ENCODE results near the gene ARL5A. TPM values are rescaled to one million over a fixed set of nuclear protein-coding genes. Genes with fewer than 3 reads are reported as not detected.

Gene ARL5A
- total RNA-seq, 2 experiments from 2014 or later = 78.1 to 91.4 TPM

DNA sequence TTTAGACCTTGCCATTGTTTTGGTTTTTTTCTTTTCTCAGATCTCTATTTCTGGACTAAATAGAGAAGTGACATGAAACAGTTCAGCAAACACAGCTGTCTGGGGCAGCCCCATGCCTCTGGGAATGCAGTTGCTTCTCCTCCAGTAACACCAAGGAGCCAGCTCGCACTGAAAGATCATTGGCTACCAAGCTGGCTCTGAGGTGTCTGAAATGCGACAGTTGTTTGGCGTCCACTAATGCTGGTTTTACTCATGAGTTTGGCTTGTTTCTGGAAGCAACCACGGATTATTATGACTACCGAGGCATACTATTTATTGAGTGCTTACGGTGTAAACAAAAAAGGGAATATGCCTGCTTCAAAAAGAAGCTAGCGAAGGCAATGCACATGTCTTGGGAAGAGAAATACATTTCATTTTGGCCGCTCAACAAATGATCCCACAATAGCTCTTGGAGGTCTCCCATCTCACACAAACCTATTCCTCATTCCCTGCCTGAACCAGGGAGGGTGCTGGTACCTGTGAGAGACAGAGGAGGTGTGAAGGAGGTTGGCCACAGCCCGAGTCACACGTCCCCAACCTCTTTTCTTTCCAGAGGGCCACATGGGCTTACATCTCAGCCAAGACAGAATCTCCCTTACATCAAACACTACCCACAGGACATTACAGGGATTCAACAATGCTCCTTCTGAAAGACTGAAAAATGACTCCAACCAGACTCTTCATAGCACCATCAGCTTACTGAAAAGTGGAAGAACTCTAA, 56.4 kb downstream of the ARL5A start:
- TF ChIP-seq, protein P1, sequence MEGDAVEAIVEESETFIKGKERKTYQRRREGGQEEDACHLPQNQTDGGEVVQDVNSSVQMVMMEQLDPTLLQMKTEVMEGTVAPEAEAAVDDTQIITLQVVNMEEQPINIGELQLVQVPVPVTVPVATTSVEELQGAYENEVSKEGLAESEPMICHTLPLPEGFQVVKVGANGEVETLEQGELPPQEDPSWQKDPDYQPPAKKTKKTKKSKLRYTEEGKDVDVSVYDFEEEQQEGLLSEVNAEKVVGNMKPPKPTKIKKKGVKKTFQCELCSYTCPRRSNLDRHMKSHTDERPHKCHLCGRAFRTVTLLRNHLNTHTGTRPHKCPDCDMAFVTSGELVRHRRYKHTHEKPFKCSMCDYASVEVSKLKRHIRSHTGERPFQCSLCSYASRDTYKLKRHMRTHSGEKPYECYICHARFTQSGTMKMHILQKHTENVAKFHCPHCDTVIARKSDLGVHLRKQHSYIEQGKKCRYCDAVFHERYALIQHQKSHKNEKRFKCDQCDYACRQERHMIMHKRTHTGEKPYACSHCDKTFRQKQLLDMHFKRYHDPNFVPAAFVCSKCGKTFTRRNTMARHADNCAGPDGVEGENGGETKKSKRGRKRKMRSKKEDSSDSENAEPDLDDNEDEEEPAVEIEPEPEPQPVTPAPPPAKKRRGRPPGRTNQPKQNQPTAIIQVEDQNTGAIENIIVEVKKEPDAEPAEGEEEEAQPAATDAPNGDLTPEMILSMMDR (conservative IDR thresholded peaks at IDR 0.05; ENCODE audit: low read length) = no peak
- no peak for TF ChIP-seq EZH2phosphoT487 (IDR thresholded peaks at IDR 0.05; ENCODE audit: borderline replicate concordance, low read depth, low read length)
- peak overlapping the region; percentile 82 for H3K27ac ChIP-seq (ENCODE audit: low read depth, low read length, poor library complexity, severe bottlenecking)

DNA sequence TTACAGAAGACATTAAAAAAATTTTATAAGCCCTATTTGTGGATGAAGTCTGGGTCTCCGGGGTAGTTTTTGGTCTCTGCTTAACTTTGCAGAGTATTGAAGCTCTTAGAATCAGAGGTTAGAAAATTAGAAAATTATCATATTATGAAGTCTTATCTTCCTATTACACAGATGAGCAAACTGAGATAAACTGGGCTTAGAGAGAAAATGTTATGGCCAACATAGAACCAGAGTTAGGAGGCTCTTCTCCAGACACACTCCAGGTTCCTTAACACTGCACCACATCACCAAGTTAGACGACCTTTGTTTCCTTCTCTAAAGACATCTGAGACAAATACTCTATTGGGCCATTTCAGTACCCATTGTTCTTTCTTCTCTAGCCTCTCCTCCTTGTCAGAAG, 57.2 kb downstream of the ARL5A start:
- Histone ChIP-seq H2AFZ (ENCODE audit: low read length) (peak overlapping the region; percentile 67; the same call in 1 of the 2 replicates), H3K4me3 (ENCODE audit: low read depth, low read length, poor library complexity, severe bottlenecking) (peak overlapping the region; percentile 30), H3K4me2 (ENCODE audit: low read length) (peak overlapping the region; percentile 61), H3K9me2 (ENCODE audit: insufficient read depth, low read length) (no peaks in the 10 kb centered on the region), H4K20me1 (ENCODE audit: insufficient read depth, low read length) (no peaks in the 10 kb centered on the region), H3K79me2 (ENCODE audit: insufficient read depth, low read depth, low read length) (no peaks in the 10 kb centered on the region), H3K36me3 (ENCODE audit: insufficient read depth, low read length) (peaks cover 11% of the 10 kb centered on the region), H3K27ac (ENCODE audit: low read depth, low read length, poor library complexity, severe bottlenecking) (peak overlapping the region; percentile 82), H3K4me1 (ENCODE audit: insufficient read depth, low read length, poor library complexity, severe bottlenecking) (peaks cover 68% of the 10 kb centered on the region), H3K9me3 (ENCODE audit: low read length) (no peaks in the 10 kb centered on the region)
- CTCF ChIA-PET (ENCODE audit: unreplicated experiment) = no interaction called here
- intact Hi-C loops (cut with micrococcal nuclease; ENCODE audit: unreplicated experiment) = no loop called here
- no peak for DNase-seq (ENCODE audit: low spot score)
- TF ChIP-seq, protein P1 (conservative IDR thresholded peaks at IDR 0.05; ENCODE audit: low read length) = no peak
- TF ChIP-seq EZH2phosphoT487 (IDR thresholded peaks at IDR 0.05; ENCODE audit: borderline replicate concordance, low read depth, low read length) = no peak
- BruUV-seq (replicated peaks) = no TSS peak
- POLR2A ChIA-PET = interaction anchor here (0.6 to 2.4 kb wide), 9 partner anchors 9 to 75 kb away, joined by 3 to 9 read pairs (median 3); partner anchors contain the start of gene ARL5A

More for the DNA sequence above, 56.4 kb downstream of the ARL5A start:
- H3K4me3 ChIP-seq (ENCODE audit: low read depth, low read length, poor library complexity, severe bottlenecking) = peak overlapping the region; percentile 30
- intact Hi-C loops (cut with micrococcal nuclease; ENCODE audit: unreplicated experiment) = no loop called here
- ChIA-PET CTCF (ENCODE audit: unreplicated experiment) (interaction anchor here (0.6 kb wide), 1 partner anchor 156 kb away, joined by 3 read pairs; no protein-coding TSS in a partner anchor), POLR2A (interaction anchor here (0.6 to 2.4 kb wide), 8 partner anchors 14 to 159 kb away, joined by 3 to 9 read pairs (median 4); partner anchors contain the start of gene ARL5A)
- peaks cover 60% of the 10 kb centered on the region for H3K4me1 ChIP-seq (ENCODE audit: insufficient read depth, low read length, poor library complexity, severe bottlenecking)
- no peaks in the 10 kb centered on the region for H3K79me2 ChIP-seq (ENCODE audit: insufficient read depth, low read depth, low read length)
- no TSS peak for BruUV-seq (replicated peaks)
- H2AFZ ChIP-seq (ENCODE audit: low read length) = peak overlapping the region; percentile 67; the same call in 1 of the 2 replicates
- peaks cover 18% of the 10 kb centered on the region for H3K36me3 ChIP-seq (ENCODE audit: insufficient read depth, low read length)
- H4K20me1 ChIP-seq (ENCODE audit: insufficient read depth, low read length) = no peaks in the 10 kb centered on the region
- H3K9me3 ChIP-seq (ENCODE audit: low read length) = no peaks in the 10 kb centered on the region
- no peaks in the 10 kb centered on the region for H3K9me2 ChIP-seq (ENCODE audit: insufficient read depth, low read length)
- H3K4me2 ChIP-seq (ENCODE audit: low read length) = peak overlapping the region; percentile 61
- DNase-seq (ENCODE audit: low spot score) = peak; percentile 91

DNA sequence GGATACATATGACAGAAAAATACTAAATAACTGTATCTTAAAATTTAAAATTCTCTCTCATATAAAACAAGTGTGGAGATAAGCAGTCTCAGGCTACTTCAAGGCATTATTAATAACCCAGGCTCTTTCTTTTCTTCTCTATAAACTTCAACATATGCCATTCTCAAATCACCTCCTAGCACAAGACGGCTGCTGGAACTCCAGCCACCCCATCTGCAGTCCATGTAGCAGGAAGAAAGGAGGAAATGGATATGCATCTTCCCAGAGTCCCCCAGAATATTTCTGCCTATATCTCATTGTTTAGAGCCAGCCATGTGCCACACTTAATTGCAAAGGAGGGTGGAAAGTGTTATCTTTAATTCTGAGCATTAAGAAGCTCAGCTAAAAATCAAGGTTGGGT, 58.6 kb downstream of the ARL5A start:
- H3K36me3 ChIP-seq (ENCODE audit: insufficient read depth, low read length) = peaks cover 3% of the 10 kb centered on the region; the same call in 1 of the 2 replicates
- peaks cover 65% of the 10 kb centered on the region for H3K4me1 ChIP-seq (ENCODE audit: insufficient read depth, low read length, poor library complexity, severe bottlenecking)
- POLR2A ChIA-PET = interaction anchor here (0.6 to 1.9 kb wide), 3 partner anchors 14 to 58 kb away, joined by 3 to 5 read pairs (median 5); partner anchors contain the start of gene ARL5A
- no peaks in the 10 kb centered on the region for H3K9me2 ChIP-seq (ENCODE audit: insufficient read depth, low read length)
- H3K9me3 ChIP-seq (ENCODE audit: low read length) = no peaks in the 10 kb centered on the region
- CTCF ChIA-PET (ENCODE audit: unreplicated experiment) = no interaction called here
- H3K4me3 ChIP-seq (ENCODE audit: low read depth, low read length, poor library complexity, severe bottlenecking) = no peak overlapping the region
- no peak for DNase-seq (ENCODE audit: low spot score)
- TF ChIP-seq, protein P1 (conservative IDR thresholded peaks at IDR 0.05; ENCODE audit: low read length) = no peak
- TF ChIP-seq EZH2phosphoT487 (IDR thresholded peaks at IDR 0.05; ENCODE audit: borderline replicate concordance, low read depth, low read length) = no peak
- H4K20me1 ChIP-seq (ENCODE audit: insufficient read depth, low read length) = no peaks in the 10 kb centered on the region
- BruUV-seq (replicated peaks) = no TSS peak
- H2AFZ ChIP-seq (ENCODE audit: low read length) = no peak overlapping the region
- H3K79me2 ChIP-seq (ENCODE audit: insufficient read depth, low read depth, low read length) = no peaks in the 10 kb centered on the region
- intact Hi-C loops (cut with micrococcal nuclease; ENCODE audit: unreplicated experiment) = no loop called here
- H3K4me2 ChIP-seq (ENCODE audit: low read length) = no peak overlapping the region
- no peak overlapping the region for H3K27ac ChIP-seq (ENCODE audit: low read depth, low read length, poor library complexity, severe bottlenecking)
